GM23338 (cell line): ENCODE data around the gene CDC34. TPM values are rescaled to one million over a fixed set of nuclear protein-coding genes. Genes with fewer than 3 reads are reported as not detected.

ENCODE experiments used
- ATAC-seq: fragments of 200-7000 bp; cut with Tn5 transposase; 3 replicates; pipeline ENCODE4 v1.9.1; 2020
- DNase-seq: peaks from one replicate; pipeline ENCODE4 v3.0.0-alpha.2; 2015; ENCODE audit warnings: low spot score
- H2AFZ ChIP-seq: fragments of 200-600 bp; sonication (generic); 2 replicates; pipeline ENCODE4 v1.8.0; 2016; ENCODE audit warnings: antibody characterized with exemption, mild to moderate bottlenecking, moderate library complexity
- H3F3A ChIP-seq: fragments of 200-600 bp; sonication (generic); replicated peaks from 2 replicates; pipeline ENCODE4 v1.8.0; 2017; ENCODE audit warnings: antibody characterized with exemption, mixed run types, low read depth
- H3K27ac ChIP-seq: fragments of 200-600 bp; sonication (generic); 2 replicates; pipeline ENCODE4 v1.6.1; 2016; ENCODE audit warnings: low read depth
- H3K27me3 ChIP-seq: fragments of 200-600 bp; sonication (generic); 2 replicates; pipeline ENCODE4 v1.8.0; 2016; ENCODE audit warnings: mild to moderate bottlenecking, mixed run types, moderate library complexity; ENCODE audit not compliant: insufficient read depth
- H3K36me3 ChIP-seq: fragments of 200-600 bp; sonication (generic); 2 replicates; pipeline ENCODE4 v1.8.0; 2016; ENCODE audit warnings: mild to moderate bottlenecking; ENCODE audit not compliant: insufficient read depth
- H3K4me1 ChIP-seq: fragments of 200-600 bp; sonication (generic); 2 replicates; pipeline ENCODE4 v1.8.0; 2016; ENCODE audit warnings: mild to moderate bottlenecking, moderate library complexity; ENCODE audit not compliant: insufficient read depth
- H3K4me2 ChIP-seq: fragments of 200-600 bp; sonication (generic); 2 replicates; pipeline ENCODE4 v1.7.1; 2017; ENCODE audit warnings: mixed run types
- H3K4me3 ChIP-seq: fragments of 200-600 bp; sonication (generic); 2 replicates; pipeline ENCODE4 v1.6.1; 2016; ENCODE audit warnings: mixed run types
- H3K79me2 ChIP-seq: fragments of 200-600 bp; sonication (generic); replicated peaks from 2 replicates; pipeline ENCODE4 v1.8.0; 2017; ENCODE audit warnings: mild to moderate bottlenecking; ENCODE audit not compliant: insufficient read depth
- H3K9me2 ChIP-seq: fragments of 200-600 bp; sonication (generic); 2 replicates; pipeline ENCODE4 v1.8.0; 2017; ENCODE audit not compliant: insufficient read depth
- H4K20me1 ChIP-seq: fragments of 200-600 bp; sonication (generic); replicated peaks from 2 replicates; pipeline ENCODE4 v1.8.0; 2017; ENCODE audit warnings: mild to moderate bottlenecking; ENCODE audit not compliant: insufficient read depth
- H3K27ac Mint-ChIP-seq: 2 replicates; pipeline ENCODE4 v1.8.0; 2020; ENCODE audit warnings: inconsistent platforms, mild to moderate bottlenecking, moderate library complexity, mixed read lengths
- H3K27me3 Mint-ChIP-seq: 3 replicates; pipeline ENCODE4 v1.8.0; 2022; ENCODE audit warnings: low read depth, mild to moderate bottlenecking, moderate library complexity, mixed read lengths, inconsistent platforms; ENCODE audit not compliant: insufficient read depth, poor library complexity
- H3K36me3 Mint-ChIP-seq: 3 replicates; pipeline ENCODE4 v1.8.0; 2021; ENCODE audit warnings: low read depth, mild to moderate bottlenecking, inconsistent platforms, moderate library complexity, mixed read lengths
- H3K4me1 Mint-ChIP-seq: 3 replicates; pipeline ENCODE4 v1.8.0; 2020; ENCODE audit warnings: mild to moderate bottlenecking, inconsistent platforms, mixed read lengths
- H3K4me3 Mint-ChIP-seq: 3 replicates; pipeline ENCODE4 v1.8.0; 2021; ENCODE audit warnings: moderate library complexity, mild to moderate bottlenecking, inconsistent platforms, mixed read lengths
- H3K9me3 Mint-ChIP-seq: 3 replicates; pipeline ENCODE4 v1.8.0; 2020; ENCODE audit warnings: moderate library complexity, mild to moderate bottlenecking, inconsistent platforms, mixed read lengths
- CREB1 ChIP-seq: fragments of 250-450 bp; sonication (Bioruptor Pico); IDR thresholded peaks from 2 replicates; pipeline ENCODE4 v1.5.0; 2020; ENCODE audit warnings: low read depth, mild to moderate bottlenecking, moderate library complexity
- EZH2 ChIP-seq: fragments of 200-600 bp; sonication (generic); IDR thresholded peaks from one replicate; pipeline ENCODE4 v1.8.0; 2017; ENCODE audit warnings: antibody characterized with exemption, mild to moderate bottlenecking, low read depth; ENCODE audit not compliant: unreplicated experiment
- EZH2phosphoT487 ChIP-seq: fragments of 200-600 bp; sonication (generic); IDR thresholded peaks from one replicate; pipeline ENCODE4 v1.8.1; 2018; ENCODE audit warnings: antibody characterized with exemption; ENCODE audit not compliant: unreplicated experiment
- JUNB ChIP-seq: IDR thresholded peaks from one replicate; pipeline ENCODE4 v1.6.1; 2016; ENCODE audit warnings: antibody characterized with exemption; ENCODE audit not compliant: unreplicated experiment
- NANOG ChIP-seq: IDR thresholded peaks from 2 replicates; pipeline ENCODE4 v1.6.1; 2016; ENCODE audit warnings: antibody characterized with exemption, borderline replicate concordance
- POLR2AphosphoS5 ChIP-seq: IDR thresholded peaks from 2 replicates; pipeline ENCODE4 v1.6.1; 2016; ENCODE audit warnings: antibody characterized with exemption, low read depth
- STAT1 ChIP-seq: IDR thresholded peaks from one replicate; pipeline ENCODE4 v1.6.1; 2016; ENCODE audit warnings: antibody characterized with exemption; ENCODE audit not compliant: unreplicated experiment
- ZNF114 ChIP-seq: fragments of 250-450 bp; sonication (Bioruptor Pico); IDR thresholded peaks from 2 replicates; pipeline ENCODE4 v1.5.0; 2020; ENCODE audit warnings: mild to moderate bottlenecking, moderate library complexity
- ZNF331 ChIP-seq: fragments of 250-450 bp; sonication (Bioruptor Pico); IDR thresholded peaks from 2 replicates; pipeline ENCODE4 v1.5.0; 2020; ENCODE audit warnings: low read depth, mild to moderate bottlenecking, moderate library complexity
- polyA plus RNA-seq: library from polyadenylated mRNA; unstranded; fragments of >200 nt; fragmentation: Nextera tagmentation; extraction: Ambion mirVana; gene quantifications from 2 replicates; pipeline ENCODE4 v1.2.1, GENCODE V29; 2016
- total RNA-seq: library from RNA; depleted of rRNA; stranded (reverse); fragments of >200 nt; shearing (Covaris generic); gene quantifications from 2 replicates; pipeline ENCODE4 v1.2.3, GENCODE V29; 2014
- TF ChIP-seq, protein P1 (sequence below), 2 experiments: fragments of 200-600 bp in 1 of 2; sonication (generic) in 1 of 2; conservative IDR thresholded peaks; 2 replicates each; pipeline versions ENCODE4 v1.5.1 to v1.6.1; 2016 to 2017; ENCODE audit warnings: antibody characterized with exemption in 2 of 2, low read depth in 2 of 2, mild to moderate bottlenecking in 2 of 2, moderate library complexity in 1 of 2
- TF ChIP-seq, protein P2 (sequence below): IDR thresholded peaks from one replicate; pipeline ENCODE4 v1.6.1; 2018; ENCODE audit warnings: antibody characterized with exemption; ENCODE audit not compliant: unreplicated experiment
- TF ChIP-seq, protein P3 (sequence below): fragments of 250-450 bp; sonication (Bioruptor Pico); IDR thresholded peaks from 2 replicates; pipeline ENCODE4 v1.5.0; 2020; ENCODE audit warnings: mild to moderate bottlenecking, moderate library complexity
- TF ChIP-seq, protein P4 (sequence below): IDR thresholded peaks from 2 replicates; pipeline ENCODE4 v1.6.1; 2016; ENCODE audit warnings: antibody characterized with exemption

CDC34 gene
- total and polyA plus RNA-seq, 2 experiments from 2014 or later: 114 to 148 TPM

DNA sequence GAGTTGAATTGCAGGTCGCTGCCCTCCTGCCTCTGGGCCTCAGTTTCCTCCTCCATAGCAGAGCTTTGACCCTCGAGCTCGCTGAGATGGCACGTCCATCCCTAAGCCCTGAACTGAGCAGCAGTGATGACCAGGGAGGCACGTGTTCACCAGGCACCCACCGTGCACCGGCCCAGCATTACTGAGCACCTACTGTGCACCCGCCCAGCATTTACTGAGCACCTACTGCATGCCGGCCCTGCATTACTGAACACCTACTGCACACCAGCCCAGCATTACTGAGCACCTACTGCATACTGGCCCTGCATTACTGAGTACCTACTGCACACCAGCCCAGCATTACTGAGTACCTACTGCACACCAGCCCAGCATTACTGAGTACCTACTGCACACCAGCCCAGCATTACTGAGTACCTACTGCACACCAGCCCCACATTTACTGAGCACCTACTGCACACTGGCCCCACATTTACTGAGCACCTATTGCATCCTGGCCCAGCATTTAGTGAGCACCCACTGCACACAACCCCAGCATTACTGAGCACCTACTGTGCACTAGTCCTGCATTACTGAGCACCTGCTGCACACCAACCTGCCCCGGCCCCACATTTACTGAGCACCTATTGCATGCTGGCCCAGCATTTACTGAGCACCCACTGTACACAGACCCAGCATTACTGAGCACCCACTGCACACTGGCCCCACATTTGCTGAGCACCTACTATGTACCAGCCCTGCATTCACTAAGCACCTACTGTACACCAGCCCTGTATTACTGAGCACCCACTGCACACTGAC, 18.0 kb upstream of the CDC34 start:
- peaks cover 28% of the 10 kb centered on the region for H3K36me3 Mint-ChIP-seq
- H3K4me3 Mint-ChIP-seq: no peak overlapping the region; the same call in 2 of the 3 replicates
- H3K9me3 Mint-ChIP-seq: peaks cover 9% of the 10 kb centered on the region
- H3K36me3 ChIP-seq: no peaks in the 10 kb centered on the region; the same call in 1 of the 2 replicates
- no peaks in the 10 kb centered on the region for H3K79me2 ChIP-seq
- no peak overlapping the region for H3K27ac ChIP-seq
- H3K27me3 ChIP-seq: no peaks in the 10 kb centered on the region
- no peak overlapping the region for H3K4me3 ChIP-seq
- DNase-seq (no peak), ATAC-seq (no peak)
- H3F3A ChIP-seq: peaks cover 22% of the 10 kb centered on the region
- H2AFZ ChIP-seq: no peak overlapping the region
- H4K20me1 ChIP-seq: no peaks in the 10 kb centered on the region
- peaks cover 16% of the 10 kb centered on the region for H3K4me1 Mint-ChIP-seq
- H3K4me1 ChIP-seq: peaks cover 4% of the 10 kb centered on the region; the same call in 1 of the 2 replicates
- no peak overlapping the region for H3K4me2 ChIP-seq
- H3K27me3 Mint-ChIP-seq: peaks cover 33% of the 10 kb centered on the region
- no peak overlapping the region for H3K27ac Mint-ChIP-seq
- no peaks in the 10 kb centered on the region for H3K9me2 ChIP-seq
- TF ChIP-seq POLR2AphosphoS5: no peak
- TF ChIP-seq ZNF331 (CRISPR knock-in tag): no peak
- TF ChIP-seq EZH2phosphoT487: no peak
- TF ChIP-seq EZH2: no peak
- TF ChIP-seq, protein P1, sequence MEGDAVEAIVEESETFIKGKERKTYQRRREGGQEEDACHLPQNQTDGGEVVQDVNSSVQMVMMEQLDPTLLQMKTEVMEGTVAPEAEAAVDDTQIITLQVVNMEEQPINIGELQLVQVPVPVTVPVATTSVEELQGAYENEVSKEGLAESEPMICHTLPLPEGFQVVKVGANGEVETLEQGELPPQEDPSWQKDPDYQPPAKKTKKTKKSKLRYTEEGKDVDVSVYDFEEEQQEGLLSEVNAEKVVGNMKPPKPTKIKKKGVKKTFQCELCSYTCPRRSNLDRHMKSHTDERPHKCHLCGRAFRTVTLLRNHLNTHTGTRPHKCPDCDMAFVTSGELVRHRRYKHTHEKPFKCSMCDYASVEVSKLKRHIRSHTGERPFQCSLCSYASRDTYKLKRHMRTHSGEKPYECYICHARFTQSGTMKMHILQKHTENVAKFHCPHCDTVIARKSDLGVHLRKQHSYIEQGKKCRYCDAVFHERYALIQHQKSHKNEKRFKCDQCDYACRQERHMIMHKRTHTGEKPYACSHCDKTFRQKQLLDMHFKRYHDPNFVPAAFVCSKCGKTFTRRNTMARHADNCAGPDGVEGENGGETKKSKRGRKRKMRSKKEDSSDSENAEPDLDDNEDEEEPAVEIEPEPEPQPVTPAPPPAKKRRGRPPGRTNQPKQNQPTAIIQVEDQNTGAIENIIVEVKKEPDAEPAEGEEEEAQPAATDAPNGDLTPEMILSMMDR (conservative IDR thresholded peaks at IDR 0.05; ENCODE audit: low read depth in 2 of 2): no peak
- no peak for TF ChIP-seq JUNB
- TF ChIP-seq CREB1: no peak
- TF ChIP-seq, protein P2, sequence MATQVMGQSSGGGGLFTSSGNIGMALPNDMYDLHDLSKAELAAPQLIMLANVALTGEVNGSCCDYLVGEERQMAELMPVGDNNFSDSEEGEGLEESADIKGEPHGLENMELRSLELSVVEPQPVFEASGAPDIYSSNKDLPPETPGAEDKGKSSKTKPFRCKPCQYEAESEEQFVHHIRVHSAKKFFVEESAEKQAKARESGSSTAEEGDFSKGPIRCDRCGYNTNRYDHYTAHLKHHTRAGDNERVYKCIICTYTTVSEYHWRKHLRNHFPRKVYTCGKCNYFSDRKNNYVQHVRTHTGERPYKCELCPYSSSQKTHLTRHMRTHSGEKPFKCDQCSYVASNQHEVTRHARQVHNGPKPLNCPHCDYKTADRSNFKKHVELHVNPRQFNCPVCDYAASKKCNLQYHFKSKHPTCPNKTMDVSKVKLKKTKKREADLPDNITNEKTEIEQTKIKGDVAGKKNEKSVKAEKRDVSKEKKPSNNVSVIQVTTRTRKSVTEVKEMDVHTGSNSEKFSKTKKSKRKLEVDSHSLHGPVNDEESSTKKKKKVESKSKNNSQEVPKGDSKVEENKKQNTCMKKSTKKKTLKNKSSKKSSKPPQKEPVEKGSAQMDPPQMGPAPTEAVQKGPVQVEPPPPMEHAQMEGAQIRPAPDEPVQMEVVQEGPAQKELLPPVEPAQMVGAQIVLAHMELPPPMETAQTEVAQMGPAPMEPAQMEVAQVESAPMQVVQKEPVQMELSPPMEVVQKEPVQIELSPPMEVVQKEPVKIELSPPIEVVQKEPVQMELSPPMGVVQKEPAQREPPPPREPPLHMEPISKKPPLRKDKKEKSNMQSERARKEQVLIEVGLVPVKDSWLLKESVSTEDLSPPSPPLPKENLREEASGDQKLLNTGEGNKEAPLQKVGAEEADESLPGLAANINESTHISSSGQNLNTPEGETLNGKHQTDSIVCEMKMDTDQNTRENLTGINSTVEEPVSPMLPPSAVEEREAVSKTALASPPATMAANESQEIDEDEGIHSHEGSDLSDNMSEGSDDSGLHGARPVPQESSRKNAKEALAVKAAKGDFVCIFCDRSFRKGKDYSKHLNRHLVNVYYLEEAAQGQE: no peak
- no peak for TF ChIP-seq ZNF114 (CRISPR knock-in tag)
- TF ChIP-seq, protein P3, sequence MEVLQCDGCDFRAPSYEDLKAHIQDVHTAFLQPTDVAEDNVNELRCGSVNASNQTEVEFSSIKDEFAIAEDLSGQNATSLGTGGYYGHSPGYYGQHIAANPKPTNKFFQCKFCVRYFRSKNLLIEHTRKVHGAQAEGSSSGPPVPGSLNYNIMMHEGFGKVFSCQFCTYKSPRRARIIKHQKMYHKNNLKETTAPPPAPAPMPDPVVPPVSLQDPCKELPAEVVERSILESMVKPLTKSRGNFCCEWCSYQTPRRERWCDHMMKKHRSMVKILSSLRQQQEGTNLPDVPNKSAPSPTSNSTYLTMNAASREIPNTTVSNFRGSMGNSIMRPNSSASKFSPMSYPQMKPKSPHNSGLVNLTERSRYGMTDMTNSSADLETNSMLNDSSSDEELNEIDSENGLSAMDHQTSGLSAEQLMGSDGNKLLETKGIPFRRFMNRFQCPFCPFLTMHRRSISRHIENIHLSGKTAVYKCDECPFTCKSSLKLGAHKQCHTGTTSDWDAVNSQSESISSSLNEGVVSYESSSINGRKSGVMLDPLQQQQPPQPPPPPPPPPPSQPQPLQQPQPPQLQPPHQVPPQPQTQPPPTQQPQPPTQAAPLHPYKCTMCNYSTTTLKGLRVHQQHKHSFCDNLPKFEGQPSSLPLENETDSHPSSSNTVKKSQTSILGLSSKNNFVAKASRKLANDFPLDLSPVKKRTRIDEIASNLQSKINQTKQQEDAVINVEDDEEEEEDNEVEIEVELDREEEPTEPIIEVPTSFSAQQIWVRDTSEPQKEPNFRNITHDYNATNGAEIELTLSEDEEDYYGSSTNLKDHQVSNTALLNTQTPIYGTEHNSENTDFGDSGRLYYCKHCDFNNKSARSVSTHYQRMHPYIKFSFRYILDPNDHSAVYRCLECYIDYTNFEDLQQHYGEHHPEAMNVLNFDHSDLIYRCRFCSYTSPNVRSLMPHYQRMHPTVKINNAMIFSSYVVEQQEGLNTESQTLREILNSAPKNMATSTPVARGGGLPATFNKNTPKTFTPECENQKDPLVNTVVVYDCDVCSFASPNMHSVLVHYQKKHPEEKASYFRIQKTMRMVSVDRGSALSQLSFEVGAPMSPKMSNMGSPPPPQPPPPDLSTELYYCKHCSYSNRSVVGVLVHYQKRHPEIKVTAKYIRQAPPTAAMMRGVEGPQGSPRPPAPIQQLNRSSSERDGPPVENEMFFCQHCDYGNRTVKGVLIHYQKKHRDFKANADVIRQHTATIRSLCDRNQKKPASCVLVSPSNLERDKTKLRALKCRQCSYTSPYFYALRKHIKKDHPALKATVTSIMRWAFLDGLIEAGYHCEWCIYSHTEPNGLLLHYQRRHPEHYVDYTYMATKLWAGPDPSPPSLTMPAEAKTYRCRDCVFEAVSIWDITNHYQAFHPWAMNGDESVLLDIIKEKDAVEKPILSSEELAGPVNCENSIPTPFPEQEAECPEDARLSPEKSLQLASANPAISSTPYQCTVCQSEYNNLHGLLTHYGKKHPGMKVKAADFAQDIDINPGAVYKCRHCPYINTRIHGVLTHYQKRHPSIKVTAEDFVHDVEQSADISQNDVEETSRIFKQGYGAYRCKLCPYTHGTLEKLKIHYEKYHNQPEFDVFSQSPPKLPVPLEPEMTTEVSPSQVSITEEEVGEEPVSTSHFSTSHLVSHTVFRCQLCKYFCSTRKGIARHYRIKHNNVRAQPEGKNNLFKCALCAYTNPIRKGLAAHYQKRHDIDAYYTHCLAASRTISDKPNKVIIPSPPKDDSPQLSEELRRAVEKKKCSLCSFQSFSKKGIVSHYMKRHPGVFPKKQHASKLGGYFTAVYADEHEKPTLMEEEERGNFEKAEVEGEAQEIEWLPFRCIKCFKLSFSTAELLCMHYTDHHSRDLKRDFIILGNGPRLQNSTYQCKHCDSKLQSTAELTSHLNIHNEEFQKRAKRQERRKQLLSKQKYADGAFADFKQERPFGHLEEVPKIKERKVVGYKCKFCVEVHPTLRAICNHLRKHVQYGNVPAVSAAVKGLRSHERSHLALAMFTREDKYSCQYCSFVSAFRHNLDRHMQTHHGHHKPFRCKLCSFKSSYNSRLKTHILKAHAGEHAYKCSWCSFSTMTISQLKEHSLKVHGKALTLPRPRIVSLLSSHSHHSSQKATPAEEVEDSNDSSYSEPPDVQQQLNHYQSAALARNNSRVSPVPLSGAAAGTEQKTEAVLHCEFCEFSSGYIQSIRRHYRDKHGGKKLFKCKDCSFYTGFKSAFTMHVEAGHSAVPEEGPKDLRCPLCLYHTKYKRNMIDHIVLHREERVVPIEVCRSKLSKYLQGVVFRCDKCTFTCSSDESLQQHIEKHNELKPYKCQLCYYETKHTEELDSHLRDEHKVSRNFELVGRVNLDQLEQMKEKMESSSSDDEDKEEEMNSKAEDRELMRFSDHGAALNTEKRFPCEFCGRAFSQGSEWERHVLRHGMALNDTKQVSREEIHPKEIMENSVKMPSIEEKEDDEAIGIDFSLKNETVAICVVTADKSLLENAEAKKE: no peak
- no peak for TF ChIP-seq STAT1
- TF ChIP-seq, protein P4, sequence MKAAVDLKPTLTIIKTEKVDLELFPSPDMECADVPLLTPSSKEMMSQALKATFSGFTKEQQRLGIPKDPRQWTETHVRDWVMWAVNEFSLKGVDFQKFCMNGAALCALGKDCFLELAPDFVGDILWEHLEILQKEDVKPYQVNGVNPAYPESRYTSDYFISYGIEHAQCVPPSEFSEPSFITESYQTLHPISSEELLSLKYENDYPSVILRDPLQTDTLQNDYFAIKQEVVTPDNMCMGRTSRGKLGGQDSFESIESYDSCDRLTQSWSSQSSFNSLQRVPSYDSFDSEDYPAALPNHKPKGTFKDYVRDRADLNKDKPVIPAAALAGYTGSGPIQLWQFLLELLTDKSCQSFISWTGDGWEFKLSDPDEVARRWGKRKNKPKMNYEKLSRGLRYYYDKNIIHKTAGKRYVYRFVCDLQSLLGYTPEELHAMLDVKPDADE: no peak
- TF ChIP-seq NANOG: no peak
